Glomerular visceral epithelial cell (primary cell): ENCODE measurements around the gene AMOTL2.

ENCODE experiments used
- DNase-seq: peaks from one replicate; pipeline ENCODE4 v3.0.0-alpha.2; 2016; ENCODE audit errors: extremely low spot score

The AMOTL2 gene

GRCh38 chr3:134374105-134374790 lies at the start of gene AMOTL2:
TSS of gene AMOTL2 (minus strand) at chr3:134374447. CDS start at chr3:134371433, 3,014 bp downstream.
- DNase-seq = peak; percentile 97

GRCh38 chr3:134423153-134423552 lies 48.9 kb upstream of the AMOTL2 start:
- peak; percentile 42 for DNase-seq

- no peak for DNase-seq
Measured at GRCh38 chr3:134419960-134420321, 45.7 kb upstream of the AMOTL2 start.

- no peak for DNase-seq
Measured at GRCh38 chr3:134419214-134419959, 45.1 kb upstream of the AMOTL2 start.

- DNase-seq = no peak
Measured at GRCh38 chr3:134409041-134409440, 34.8 kb upstream of the AMOTL2 start.

- no peak for DNase-seq
Measured at GRCh38 chr3:134407239-134407625, 33.0 kb upstream of the AMOTL2 start.

GRCh38 chr3:134406331-134407238 lies 32.3 kb upstream of the AMOTL2 start:
- DNase-seq = no peak

- no peak for DNase-seq
Measured at GRCh38 chr3:134404366-134404885, 30.2 kb upstream of the AMOTL2 start.

GRCh38 chr3:134397755-134398154 lies 23.5 kb upstream of the AMOTL2 start:
- DNase-seq = no peak

GRCh38 chr3:134395103-134395502 lies 20.9 kb upstream of the AMOTL2 start:
- no peak for DNase-seq

GRCh38 chr3:134394380-134394779 lies 20.1 kb upstream of the AMOTL2 start:
- DNase-seq = no peak

- no peak for DNase-seq
Measured at GRCh38 chr3:134393074-134393473, 18.8 kb upstream of the AMOTL2 start.

- no peak for DNase-seq
Measured at GRCh38 chr3:134392336-134392983, 18.2 kb upstream of the AMOTL2 start.

- no peak for DNase-seq
Measured at GRCh38 chr3:134389865-134390264, 15.6 kb upstream of the AMOTL2 start.

- no peak for DNase-seq
Measured at GRCh38 chr3:134388788-134389485, 14.7 kb upstream of the AMOTL2 start.

GRCh38 chr3:134388292-134388691 lies 14.0 kb upstream of the AMOTL2 start:
- DNase-seq = no peak

GRCh38 chr3:134387293-134387692 lies 13.0 kb upstream of the AMOTL2 start:
- no peak for DNase-seq

GRCh38 chr3:134384963-134385362 lies 10.7 kb upstream of the AMOTL2 start:
- DNase-seq = no peak

- no peak for DNase-seq
Measured at GRCh38 chr3:134381831-134382442, 7.7 kb upstream of the AMOTL2 start.

- no peak for DNase-seq
Measured at GRCh38 chr3:134381076-134381475, 6.8 kb upstream of the AMOTL2 start.

- DNase-seq = no peak
Measured at GRCh38 chr3:134380249-134380648, 6.0 kb upstream of the AMOTL2 start.
